Inflammatory macrophage treated with lipopolysaccharide for 1 hour (primary cell): ENCODE results near the gene ATP6V0B.

ENCODE experiments used
- DNase-seq, 2 donors: peaks; one replicate each; pipeline ENCODE4 v3.0.0-alpha.2; 2020 to 2022

Gene ATP6V0B

DNA sequence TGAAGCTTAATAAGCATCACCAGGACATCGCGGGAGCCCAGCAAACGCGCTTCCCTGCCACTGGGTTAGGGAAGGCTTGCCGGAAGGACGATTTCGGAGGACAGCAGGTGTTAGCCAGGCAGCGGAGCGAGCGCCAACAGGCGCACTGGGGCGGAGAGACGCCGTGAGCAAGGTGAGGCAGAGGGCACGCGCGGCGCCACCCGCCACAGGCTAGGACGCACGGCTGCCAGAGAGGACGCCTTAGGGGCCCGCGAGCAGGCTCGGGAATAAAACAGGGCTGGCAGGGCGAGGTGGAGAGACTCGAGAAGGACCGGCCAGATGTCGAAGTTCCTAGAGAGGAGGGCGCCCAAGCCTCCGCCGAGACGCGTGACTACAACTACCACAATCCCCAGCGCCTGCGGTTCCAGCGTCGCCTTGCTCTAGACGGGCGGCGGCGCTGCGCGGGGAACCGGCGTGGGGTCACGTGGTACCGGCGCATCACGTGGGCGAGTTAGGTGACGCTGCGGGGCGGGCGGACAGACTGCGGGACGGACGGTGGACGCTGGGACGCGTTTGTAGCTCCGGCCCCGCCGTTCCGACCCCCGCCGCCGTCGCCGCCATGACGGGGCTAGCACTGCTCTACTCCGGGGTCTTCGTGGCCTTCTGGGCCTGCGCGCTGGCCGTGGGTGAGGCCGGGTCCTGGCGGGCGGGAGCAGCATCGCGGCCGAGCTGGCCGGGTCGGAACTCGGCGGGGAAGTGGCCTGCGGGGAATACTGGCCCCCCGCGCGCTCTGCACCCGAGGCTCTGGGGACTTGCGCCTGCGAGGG is at the start of gene ATP6V0B:
Gene ATP6V0B (plus strand): TSS at position 518 of the 806 bp plus-strand sequence. CDS start 81 bp downstream, at position 599.
- peak; percentile 93 to 97 for DNase-seq

DNA sequence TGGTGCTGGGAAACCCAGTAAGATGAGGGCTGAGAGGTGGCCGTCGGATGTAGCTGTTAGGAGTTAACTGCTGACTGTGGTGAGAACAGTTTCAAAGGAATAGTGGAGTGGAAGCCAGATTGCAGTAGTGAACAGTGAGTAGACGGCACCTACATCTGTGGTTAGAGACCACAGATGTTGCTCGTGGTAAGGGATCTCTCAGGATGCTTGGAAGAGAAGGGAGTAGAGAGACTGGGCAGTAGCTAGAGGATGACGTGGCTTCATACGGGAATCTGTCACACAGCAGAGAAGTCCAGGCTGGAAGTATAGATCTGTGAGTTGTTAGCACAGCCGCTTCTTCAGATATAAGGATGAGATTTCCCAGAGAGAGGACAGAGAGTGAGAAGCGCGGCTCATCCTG is 48.9 kb upstream of the ATP6V0B start:
- no peak for DNase-seq

DNA sequence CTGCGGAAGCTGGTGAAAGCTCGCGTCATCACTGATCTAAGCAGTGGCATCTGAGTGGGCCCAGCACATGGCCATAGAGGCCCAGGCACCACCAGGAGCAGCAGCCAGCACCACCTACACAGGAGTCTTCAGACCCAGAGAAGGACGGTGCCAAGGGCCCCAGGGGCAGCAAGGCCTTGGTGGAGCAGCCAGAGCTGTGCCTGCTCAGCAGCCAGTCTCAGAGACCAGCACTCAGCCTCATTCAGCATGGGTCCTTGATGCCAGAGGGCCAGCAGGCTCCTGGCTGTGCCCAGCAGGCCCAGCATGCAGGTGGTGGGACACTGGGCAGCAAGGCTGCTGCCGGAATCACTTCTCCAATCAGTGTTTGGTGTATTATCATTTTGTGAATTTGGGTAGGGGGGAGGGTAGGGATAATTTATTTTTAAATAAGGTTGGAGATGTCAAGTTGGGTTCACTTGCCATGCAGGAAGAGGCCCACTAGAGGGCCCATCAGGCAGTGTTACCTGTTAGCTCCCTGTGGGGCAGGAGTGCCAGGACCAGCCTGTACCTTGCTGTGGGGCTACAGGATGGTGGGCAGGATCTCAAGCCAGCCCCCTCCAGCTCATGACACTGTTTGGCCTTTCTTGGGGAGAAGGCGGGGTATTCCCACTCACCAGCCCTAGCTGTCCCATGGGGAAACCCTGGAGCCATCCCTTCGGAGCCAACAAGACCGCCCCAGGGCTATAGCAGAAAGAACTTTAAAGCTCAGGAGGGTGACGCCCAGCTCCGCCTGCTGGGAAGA is 44.4 kb upstream of the ATP6V0B start:
- DNase-seq: no peak

DNA sequence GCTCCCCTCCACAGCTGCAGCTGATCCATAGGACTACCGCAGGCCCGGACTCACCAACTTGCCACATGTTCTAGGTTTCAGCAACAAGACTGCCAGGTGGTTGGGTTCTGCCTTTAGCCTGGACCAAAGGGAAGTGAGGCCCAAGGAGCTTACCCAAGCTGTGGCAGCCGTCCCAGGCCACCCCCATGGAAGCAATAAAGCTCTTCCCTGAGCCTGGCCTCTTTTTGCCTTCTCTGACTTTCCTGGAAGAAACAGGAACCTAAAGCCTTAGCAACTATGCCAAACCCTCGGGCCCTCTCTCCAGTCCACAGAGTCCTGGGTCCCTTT is 43.8 kb upstream of the ATP6V0B start:
- DNase-seq: no peak

DNA sequence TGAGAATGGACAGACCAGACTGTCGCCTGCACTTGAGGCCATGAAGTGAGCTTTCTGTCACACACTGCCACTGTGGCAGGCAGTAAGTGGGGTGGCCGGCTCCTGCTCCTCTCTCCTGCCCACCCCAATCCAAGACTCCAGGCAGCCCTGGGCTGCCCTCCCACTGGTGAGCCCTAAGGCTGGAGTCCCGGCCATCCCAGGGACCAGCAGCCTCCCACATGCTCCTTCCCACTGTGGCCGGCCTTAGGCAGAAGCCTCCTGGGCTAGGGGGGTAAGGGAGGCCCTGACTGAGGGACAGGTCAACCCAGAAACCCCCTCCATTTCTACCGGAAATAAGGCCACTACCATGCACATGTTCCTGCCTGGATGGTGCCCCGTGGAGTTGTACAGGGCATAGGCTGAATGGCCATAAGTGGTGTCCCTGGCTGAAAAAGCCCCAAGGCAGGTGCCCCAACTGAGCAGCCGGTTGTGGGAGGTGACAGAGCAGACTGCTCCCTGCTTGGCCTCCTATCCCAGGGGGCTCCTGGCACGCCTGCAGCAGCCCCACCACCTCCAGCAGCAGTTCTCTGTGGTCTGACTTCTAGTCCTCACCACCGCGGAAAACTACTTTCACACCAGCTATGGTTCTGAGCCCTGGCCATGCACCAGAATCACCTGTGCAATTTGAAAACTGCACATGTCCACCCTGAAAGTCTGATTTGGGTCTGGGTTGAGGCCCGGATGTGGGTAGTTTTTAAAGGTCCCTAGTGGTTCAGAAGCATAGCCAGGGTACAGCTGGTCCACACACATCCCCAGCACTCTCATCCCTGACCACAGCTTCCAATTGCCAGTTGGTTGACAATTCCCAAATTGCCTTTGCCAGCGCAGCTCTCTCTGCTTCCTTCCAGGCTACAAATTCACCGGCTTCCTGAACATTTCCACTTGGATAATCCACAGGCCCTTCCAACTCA is 42.8 kb upstream of the ATP6V0B start:
- no peak for DNase-seq

DNA sequence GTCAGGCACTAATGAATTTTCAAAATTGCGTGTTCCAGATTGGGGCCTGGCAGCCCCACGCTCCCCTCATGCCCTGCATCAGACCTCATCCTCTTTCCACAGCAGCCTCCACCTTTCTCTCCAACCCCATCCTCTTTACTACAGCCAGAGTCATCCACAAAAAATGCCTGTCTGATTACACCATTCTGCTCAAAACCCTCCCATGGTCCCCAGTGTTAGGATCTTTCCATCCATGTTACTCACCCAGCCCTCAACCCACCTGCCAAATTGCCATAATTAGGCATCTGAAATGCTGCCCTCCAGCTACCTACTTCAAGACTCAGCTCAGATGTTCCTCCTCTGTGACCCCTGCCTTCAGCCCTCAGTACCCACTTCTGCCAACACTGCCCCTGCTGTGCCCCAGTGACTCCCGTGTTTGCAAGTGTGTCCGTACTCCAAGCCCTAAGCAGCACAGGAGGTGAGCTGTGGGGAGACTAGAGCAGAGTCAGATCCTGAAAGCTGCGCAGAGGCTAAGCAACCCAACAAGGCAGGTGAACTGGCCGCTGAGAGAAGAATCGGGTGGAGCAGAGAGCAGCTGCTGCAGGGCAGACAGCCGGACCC is 41.9 kb upstream of the ATP6V0B start:
- DNase-seq: no peak

DNA sequence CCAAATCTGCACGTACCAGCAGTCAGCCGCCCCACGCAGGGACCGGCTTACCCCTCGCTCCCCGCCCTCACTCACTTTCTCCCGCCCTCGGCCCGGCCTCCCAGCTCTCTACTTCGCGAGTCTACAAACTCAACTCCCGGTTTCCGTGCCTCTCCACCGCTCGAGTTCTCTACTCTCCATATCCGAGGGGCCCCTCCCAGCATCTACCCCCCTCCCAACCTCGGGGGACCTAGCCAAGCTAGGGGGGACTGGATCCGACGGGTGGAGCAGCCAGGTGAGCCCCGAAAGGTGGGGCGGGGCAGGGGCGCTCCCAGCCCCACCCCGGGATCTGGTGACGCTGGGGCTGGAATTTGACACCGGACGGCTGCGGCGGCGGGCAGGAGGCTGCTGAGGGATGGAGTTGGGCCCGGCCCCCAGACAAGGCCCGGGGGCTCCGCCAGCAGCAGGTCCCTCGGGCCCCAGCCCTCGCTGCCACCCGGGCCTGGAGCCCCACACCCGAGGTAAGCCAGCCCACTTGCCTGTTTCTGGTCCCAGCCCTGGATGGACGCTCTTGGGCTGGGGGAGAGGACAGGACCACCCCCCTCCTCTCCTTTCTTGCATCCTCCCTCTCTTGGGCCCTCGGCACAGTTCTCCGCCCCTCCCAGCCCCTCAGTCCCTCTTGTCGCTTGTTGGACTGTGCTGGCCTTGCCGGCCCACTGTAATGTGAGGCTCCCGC is 41.2 kb upstream of the ATP6V0B start, which contains the start of gene ARTN:
Gene ARTN (plus strand): TSS at position 416 of the 715 bp plus-strand sequence. CDS start 1,856 bp downstream, outside the sequence.
- DNase-seq: no peak

DNA sequence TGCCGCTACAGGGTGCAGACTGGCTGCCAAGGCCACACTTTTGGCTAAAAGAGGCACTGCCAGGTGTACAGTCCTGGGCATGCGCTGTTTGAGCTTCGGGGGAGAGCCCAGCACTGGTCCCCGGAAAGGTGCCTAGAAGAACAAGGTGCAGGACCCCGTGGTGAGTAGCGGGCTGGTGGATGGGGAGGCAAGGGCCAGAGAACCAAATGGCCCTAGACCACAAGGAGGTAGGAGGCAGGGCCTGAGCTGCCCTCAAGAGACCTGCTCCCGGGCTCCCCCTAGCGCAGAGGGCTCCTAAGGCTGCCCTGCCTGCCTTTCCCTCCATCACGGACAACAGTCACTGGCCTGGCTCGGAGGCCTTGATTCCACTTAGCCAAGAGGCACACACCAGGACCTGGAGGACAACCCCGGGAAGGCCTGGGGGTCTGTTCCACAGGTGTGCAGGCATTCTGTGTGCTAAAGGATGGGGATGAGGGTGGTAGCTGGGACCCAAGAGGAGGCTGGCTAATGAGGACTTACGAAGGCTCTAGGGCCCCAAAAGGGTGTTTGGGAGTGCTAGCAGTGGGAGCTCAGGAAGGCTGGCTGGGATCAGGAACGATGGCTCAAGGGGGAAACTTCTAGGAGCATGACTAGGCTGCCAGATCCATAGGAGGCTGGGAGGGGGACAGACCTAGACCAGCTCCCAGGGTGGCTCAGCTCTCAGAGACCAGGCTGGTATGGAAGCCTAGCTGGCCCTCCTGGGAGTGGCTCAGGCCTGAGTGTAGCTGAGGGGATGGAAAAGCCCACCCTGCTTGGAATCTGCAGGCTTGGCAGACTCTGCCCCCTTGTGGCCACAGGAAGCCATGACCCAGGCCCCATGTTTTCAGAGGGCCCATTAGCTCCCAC is 40.4 kb upstream of the ATP6V0B start:
- peak; percentile 39 to 78 for DNase-seq

DNA sequence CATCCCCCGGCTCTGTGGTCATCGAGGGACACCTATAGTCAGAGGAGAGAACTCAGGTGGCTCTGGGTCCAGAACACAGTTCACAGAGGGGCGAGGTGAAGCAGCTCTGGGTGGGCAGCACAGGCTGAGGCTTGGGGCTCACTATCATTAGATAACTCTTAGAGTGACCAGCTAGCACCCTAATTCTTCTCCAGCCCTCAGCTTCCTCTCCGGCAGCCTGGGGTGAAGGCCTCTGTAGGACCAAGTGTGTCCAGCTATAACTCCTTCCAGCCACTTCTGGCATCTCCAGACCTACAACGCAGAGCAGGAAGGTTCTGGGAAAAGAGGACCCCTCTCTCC is 39.8 kb upstream of the ATP6V0B start:
- DNase-seq: no peak

DNA sequence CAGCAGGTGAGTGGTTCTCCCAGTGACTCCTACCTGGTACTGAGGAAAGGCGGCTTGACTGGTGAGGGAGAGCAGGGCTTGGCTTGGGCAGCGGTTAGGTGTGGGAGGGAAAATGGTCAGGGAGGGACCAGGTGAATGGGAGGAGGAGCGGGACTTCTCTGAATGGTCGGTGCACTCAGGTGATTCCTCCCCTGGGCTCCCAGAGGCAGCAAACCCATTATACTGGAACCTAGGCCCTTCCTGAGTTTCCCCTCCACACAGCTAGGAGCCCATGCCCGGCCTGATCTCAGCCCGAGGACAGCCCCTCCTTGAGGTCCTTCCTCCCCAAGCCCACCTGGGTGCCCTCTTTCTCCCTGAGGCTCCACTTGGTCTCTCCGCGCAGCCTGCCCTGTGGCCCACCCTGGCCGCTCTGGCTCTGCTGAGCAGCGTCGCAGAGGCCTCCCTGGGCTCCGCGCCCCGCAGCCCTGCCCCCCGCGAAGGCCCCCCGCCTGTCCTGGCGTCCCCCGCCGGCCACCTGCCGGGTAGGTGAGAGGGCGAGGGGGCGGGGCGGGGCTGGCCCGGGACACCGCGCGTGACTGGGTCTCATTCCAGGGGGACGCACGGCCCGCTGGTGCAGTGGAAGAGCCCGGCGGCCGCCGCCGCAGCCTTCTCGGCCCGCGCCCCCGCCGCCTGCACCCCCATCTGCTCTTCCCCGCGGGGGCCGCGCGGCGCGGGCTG is 38.9 kb upstream of the ATP6V0B start:
- DNase-seq: no peak

DNA sequence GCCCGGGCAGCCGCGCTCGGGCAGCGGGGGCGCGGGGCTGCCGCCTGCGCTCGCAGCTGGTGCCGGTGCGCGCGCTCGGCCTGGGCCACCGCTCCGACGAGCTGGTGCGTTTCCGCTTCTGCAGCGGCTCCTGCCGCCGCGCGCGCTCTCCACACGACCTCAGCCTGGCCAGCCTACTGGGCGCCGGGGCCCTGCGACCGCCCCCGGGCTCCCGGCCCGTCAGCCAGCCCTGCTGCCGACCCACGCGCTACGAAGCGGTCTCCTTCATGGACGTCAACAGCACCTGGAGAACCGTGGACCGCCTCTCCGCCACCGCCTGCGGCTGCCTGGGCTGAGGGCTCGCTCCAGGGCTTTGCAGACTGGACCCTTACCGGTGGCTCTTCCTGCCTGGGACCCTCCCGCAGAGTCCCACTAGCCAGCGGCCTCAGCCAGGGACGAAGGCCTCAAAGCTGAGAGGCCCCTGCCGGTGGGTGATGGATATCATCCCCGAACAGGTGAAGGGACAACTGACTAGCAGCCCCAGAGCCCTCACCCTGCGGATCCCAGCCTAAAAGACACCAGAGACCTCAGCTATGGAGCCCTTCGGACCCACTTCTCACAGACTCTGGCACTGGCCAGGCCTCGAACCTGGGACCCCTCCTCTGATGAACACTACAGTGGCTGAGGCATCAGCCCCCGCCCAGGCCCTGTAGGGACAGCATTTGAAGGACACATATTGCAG is 38.2 kb upstream of the ATP6V0B start:
- peak; percentile 33 for DNase-seq

DNA sequence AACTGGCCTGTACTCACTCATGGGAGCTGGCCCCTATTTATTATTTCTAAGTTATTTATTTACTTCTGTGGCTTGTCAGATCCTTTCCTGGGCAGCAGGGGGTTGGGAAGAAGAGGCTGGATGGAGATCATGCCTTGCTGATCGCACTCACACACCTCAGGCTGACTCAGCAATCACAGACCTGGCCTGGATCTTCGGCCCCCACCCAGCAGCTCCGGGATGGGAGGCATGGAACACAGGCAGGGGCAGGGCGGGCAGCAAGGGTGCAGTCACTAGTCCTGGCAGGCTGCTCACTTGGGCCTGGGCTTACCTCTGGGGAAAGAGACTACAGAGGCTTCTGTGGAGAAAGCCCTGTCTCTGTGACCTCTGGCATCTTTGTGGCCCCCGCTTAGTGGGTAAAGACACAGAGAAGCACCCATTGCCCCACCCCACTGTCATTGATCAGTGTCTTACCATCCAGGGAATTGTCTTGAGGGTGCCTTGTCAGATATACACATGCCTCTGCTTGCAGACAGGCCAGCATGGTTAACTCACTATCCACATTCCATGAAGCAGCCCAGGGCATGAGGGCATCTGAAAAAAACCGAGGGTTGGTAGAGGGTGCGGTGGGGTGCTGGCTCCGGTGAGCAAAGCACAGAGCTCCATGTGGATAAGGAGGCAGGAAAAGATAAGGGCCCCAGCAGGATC is 37.4 kb upstream of the ATP6V0B start:
- DNase-seq: no peak

DNA sequence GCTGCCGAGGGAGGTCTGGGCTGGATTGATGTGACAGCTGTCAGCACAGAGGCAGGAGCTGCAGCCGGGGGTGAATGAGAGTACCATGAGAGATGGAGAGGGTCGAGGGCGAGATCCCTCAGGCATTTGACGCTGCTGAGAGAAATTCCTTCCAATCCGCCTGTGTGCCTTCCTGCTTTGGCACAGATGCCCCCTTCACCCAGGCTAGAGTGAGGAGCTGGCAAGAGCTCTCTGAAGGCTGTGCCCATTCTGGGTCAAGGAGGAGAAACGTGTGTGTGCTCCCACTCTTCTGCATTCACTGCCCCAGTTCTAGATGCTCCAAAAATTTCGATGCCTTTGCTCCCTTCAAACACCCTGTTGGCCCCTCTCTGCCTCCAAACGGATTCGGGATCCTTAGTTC is 36.4 kb upstream of the ATP6V0B start:
- no peak for DNase-seq

DNA sequence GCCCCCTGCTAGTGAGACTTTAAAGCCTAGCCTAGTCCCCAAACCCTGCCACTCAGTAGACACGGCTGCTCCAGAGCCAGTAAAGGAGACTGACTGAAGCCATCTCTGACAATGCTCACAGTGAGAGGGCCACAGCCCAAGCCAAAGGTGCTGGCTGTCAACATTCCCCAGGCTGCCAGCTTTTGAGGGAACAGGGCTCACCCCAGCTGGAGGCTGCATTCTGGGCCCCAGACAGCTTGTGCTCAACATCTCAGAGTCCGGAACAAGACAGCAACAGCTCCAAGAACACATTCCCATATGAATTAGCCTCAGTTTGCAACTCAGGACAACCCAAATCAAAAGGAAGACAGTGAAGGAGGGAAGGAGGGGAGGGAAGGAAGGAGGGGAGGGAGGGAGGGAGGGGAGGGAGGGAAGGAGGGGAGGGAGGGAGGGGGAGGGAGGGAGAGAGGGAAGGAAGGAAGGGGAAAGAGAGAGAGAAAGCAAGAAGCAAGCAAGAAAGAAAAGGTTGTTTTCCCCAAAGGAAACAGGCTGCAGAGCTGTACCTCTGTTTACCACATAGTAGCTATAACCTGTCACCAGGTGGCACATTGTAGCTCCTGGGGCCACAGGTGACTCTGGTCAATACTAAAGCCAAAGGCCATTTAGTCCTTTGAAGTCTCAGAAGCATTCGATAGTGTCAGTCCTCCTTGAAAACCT is 35.7 kb upstream of the ATP6V0B start:
- no peak for DNase-seq

DNA sequence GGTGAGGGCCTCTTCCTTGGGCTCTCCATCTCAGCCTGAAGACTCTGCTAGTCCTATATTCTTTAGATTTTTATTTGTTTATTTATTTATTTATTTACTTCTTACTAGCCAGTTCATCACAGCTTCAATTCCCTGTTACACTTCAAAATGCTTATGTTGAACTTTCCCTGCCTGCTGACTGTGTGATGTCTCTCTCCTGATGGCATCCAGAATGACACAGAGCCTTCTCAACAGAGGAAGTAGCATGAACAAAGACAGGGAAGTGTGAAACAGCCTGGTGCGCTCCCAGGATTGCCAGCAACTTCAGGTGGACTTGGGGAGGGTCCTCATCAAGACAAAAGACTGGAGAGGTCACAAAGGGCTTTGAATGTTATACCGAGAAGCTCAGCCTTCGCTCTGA is 32.3 kb upstream of the ATP6V0B start:
- DNase-seq: peak in 1 of 2 donors; percentile 21

DNA sequence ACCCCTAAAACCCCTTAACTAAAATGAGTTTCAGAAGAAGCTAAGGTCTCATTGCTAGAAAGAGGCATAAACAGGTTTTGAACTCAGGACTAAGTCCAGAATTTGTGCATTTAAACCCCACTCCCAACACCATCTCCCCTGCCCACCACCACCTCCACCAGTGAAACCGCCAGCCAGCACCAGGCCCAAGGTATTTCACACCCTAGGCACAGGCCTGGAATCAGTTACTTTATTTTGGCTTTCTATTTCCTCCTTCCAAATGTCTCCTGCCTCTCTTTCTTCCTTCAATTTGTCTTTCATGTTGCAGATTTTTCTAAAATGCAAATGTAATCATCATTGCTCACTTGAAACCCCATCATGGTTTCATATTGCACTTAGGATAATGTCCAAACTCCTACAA is 29.9 kb upstream of the ATP6V0B start:
- no peak for DNase-seq

DNA sequence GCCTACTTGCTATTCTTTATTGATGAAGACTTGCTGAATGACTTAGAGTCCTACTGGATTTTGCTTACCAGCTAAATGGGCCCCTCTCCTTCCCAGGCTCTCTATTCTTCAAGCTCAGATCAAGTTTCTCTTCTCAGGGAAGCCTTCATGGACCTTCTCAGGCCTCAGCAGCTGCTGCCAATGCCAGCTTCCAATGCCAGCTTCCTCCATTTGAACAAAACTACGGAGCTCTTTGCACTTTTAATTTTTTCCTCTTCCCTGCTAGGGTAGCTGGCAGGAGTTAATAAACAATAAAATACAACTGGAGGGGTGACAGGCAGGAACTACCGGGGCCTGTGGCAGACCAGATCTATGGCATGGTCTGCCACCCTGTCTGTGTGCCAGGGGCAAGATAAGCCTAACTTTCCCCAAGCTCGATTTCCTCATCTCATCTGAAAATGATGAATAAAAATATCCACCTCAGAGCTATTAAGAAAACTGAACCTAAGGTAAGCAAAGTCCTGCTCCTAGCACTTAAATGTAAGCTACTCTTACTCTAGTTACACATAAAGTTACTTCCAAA is 29.0 kb upstream of the ATP6V0B start:
- DNase-seq: no peak
